Dedifferentiated amniotic fluid mesenchymal stem cell (primary cell): ENCODE data around the gene NEDD8.

Experiments
- DNase-seq: peaks from one replicate; pipeline ENCODE4 v3.0.0-alpha.2; 2016; ENCODE audit errors: extremely low spot score

The NEDD8 gene

GRCh38 chr14:24232121-24232644 lies at the start of gene NEDD8:
NEDD8 (minus strand) TSS chr14:24232367; CDS start chr14:24232267, 100 bp downstream.
- peak; percentile 84 for DNase-seq

GRCh38 chr14:24281636-24282035 lies 49.5 kb upstream of the NEDD8 start:
- no peak for DNase-seq

DNA sequence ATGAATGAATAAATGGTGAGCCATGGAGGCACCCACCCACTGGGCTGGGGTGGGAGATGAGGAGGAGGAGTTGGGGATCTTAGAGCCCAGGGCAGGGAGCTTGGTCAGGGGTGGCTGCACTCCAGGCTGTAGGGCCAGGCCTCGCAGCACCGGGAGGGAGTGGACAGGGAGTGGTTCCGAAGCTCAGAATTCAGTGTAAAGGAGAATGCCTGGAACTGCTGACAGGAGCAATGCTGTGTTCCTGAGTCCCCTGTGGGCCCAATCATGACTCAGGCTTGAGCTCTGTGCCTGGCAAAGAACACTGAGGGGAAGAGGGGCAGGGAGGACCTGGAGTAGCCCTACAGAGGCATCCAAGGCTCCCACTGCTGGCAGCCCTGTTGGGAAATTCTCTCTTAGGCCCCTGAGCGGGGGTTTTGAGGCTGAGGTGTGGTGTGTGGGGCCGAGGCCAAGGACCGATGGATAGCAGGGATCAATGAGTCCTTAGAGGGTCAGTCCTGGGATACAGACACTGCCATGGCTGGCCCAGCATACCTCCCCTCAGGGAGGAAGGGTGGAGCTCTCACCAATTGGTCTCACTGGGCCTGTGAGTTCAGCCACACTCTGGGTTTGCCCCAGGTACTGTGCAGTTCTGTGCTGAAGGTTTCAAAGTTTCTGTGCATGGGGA lies 48.8 kb upstream of the NEDD8 start:
- no peak for DNase-seq

DNA sequence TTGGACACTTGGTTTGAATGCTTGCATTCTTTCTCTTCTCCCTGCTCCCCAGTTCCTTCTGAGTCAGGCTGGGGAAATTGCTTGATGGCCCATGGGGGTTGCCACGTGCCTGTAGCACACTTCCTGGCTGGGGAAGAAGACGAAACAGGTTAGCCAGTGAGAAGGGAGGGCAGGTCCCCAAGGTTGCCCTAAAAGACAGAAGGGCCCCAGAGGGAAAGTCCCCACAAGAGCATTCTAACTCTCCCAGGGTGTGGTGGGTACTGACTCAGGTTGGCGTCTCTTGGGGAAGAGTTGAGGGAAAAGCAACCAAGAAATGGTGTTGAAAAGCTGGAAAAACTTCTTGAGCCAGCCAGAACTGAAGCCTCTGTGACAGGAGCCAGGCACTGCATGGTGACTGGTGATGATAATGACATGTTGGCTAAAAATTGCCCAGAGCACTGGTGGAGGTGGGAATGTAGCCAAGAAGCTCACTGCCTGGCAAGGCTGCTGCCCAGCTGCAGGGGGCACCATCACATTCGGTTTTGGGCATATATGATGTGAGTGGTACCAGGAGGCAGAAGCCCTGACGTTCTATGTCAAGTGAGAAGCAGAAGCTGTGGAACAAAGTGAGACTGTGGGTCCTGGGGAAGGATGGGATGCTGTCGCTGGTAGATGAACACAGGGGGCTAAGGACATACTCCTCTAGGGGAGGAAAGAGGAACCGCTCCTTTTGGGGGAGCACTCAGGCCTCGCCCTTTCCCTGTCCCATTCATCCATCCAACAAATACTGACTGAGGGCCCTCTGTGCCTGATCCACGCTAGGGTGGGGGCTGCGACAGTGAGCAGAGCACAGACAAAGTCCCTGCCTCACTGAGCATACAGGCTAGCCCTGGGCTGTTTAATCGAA lies 47.4 kb upstream of the NEDD8 start:
- no peak for DNase-seq

GRCh38 chr14:24278424-24278823 lies 46.3 kb upstream of the NEDD8 start:
- DNase-seq, result no peak

GRCh38 chr14:24277606-24278321 lies 45.6 kb upstream of the NEDD8 start:
- no peak for DNase-seq

GRCh38 chr14:24277071-24277470 lies 44.9 kb upstream of the NEDD8 start:
- no peak for DNase-seq

GRCh38 chr14:24274101-24274543 lies 42.0 kb upstream of the NEDD8 start:
- DNase-seq, result no peak

DNA sequence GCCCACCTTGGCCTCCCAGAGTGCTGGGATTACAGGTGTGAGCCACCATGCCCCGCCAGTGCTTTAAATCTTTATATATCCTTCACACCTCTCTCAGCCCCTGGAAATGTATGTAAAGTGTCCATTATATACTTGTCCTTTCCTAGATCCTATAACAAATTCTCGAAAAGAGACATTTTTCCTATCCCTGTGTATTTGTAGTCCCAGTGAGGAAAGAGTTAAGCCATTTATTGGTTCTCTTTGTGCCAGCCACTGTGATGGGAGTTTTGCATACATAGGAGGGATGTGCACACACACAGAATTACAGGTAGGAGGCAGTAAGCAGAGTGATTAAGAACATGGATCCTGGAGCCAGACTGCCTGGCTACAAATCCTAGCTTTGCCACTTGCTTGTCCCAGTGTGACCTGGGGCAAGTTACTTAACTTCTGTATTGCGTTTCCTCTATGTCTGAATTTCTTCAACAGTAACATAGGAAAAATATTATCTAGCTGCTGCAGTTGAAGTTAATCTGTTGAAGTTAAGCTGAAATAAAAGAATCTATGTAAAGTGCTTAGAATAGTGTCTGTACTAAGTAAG lies 41.3 kb upstream of the NEDD8 start:
- no peak for DNase-seq

DNA sequence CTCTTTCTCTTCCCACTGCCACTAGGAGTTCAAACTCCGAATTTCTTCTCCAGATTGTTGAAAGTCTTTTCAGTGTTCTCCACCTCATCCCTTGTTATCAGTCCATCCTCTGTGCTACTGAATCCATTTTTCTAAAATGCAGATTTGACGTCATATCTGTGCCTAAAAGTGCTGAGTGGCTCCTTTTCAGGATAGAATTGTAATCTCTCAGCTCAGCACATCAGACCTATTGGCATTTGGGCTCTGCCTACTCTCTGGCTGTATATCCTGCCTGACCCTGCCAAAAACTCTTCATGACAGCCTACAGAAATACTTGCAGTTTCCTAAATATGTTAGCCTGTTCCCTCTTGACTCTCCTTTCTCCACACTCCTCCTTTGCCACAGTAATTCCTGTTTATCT lies 40.3 kb upstream of the NEDD8 start:
- no peak for DNase-seq

- no peak for DNase-seq
Measured at GRCh38 chr14:24271834-24272263, 39.7 kb upstream of the NEDD8 start.

DNA sequence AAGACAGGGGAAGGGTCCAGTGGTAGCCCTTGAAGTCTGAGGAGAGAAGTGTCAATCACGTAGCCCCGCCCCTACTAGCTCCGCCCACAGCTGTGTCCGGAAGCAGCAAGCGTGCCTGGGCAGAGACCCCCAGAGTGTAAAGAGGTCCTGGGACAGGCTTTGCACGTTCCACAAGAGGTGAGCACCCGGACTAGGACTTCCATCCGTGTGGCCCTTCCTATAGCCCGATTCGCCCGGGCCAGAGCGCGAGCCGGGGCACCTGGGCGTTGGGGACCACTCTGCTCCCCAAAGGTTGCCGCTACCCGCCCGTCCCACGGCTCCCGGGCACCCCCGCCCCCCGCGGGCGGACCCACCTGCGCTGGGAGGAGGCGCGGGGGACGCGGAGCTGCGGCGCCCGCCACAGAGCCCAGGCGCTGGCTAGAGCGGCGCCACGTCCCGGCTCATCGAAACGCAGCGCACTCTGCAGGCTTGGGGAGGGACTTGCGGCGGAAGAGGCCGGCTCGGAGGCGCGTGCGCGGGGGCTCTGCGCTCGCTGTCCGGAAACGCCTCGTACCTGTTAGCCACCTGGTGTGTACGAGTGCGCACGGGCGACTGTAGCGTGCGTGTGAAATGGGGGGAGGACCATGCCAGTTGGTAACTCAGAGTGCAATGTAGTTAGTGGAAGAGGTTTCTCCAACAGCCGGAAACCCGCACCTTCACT lies 39.1 kb upstream of the NEDD8 start, which contains the start of gene RABGGTA:
TSS of gene RABGGTA (minus strand) at position 464 of the 700 bp plus-strand sequence. CDS start 482 bp downstream, outside the sequence.
- DNase-seq, result peak; percentile 71

DNA sequence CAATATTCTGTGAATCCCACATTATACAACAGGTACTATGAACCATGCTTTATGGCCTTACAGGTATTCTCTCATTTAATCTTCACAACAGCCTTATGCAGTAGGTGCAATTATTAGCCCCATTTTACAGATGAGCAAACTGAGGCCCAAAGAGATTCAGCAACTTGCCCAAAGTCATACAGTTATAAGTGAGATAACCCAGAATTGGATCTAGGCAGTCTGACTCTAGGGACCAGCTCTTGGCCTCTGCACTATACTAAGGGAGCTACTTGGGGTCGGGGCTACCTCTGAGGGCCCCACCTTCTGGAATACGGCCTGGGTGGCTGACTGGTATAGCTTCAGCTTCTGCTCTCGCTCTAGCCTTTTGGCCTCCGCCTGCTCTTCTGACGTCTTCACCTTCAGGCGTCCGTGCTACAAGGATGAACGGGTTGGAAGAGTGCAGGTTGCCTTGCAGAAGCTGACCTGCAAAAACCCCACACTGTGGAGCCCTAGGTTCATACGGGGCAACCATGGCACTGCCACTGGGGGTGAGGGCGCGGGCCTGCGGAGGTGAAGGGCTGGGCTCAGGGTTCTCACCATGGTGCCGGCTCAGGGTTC lies 38.5 kb upstream of the NEDD8 start:
- DNase-seq, result no peak

- DNase-seq, result no peak
Measured at GRCh38 chr14:24269910-24270536, 37.9 kb upstream of the NEDD8 start.

DNA sequence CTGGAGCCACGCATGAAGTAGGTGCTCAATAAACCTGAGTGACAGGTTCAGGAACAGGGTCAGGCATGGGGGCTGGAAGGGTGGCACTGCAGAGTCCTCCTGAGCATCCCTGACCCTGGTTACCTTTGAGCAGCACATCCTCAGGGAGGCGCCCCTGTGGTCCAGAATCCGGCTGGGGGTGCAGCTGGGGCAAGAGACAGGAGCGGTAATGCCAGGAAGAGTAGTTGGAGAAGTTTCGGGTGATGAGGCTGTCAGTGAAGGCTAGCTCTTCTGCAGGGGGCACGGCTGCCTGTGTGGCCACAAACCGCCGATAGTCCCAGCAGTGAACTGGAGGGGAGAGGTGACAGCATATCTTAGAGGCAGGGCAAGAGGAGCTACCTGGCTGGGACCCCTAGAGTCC lies 37.2 kb upstream of the NEDD8 start:
- no peak for DNase-seq

- DNase-seq, result no peak
Measured at GRCh38 chr14:24268225-24268624, 36.1 kb upstream of the NEDD8 start.

DNA sequence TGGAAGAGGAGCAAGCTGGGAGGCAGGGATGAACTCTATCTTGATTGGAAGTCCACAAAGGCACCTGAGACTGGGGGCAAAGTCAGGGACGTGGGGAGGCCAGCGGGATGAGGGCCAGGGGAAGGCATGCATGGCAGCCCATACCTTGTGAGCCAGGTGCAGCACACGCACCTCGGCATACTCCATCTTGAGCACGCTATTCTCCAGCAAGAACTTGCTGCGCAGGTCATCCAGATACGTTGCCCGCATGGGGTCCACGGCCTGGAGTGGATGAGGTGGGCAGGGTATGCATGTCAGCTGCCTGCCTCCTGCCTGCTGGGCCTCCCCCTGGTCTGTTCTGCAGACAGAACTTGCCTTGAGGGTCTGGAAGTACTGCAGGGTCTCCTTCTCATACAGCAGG lies 35.3 kb upstream of the NEDD8 start:
- DNase-seq, result no peak

GRCh38 chr14:24266344-24267244 lies 34.4 kb upstream of the NEDD8 start:
- no peak for DNase-seq

DNA sequence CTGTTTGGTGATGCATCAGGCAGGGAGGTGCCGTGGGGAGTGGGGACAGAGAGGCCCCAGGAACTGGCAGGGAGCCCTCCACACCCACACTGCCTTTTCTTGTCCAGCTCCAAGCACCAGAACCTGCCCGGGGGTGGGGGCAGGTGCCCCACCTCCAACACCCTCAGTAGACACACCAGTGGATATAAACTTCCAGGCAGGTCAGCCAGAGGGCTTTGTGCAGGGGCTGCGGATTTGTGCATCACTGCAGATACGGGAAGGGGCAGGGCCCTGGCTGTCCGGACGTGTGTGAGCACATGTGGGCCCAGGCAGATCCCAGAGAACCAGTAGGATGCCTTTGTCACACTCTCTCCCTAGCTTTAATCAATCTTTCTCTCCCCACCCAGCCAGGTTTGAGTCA lies 32.1 kb upstream of the NEDD8 start:
- DNase-seq, result no peak
